GM12891 (cell line): Measurements from ENCODE around the gene ZNF296.

Experiments used
- DNase-seq: peaks from one replicate; pipeline ENCODE4 v3.0.0; 2011; ENCODE audit warnings: low spot score; ENCODE audit not compliant: insufficient read length
- FAIRE-seq: peaks from 2 replicates; lab custom pipeline; 2011; peaks lifted over from hg19 to GRCh38; lab: Jason Lieb, UNC
- PAX5 ChIP-seq: IDR thresholded peaks from 2 replicates; pipeline ENCODE4 v1.6.1; 2011; ENCODE audit warnings: low read length, moderate library complexity, mild to moderate bottlenecking; ENCODE audit not compliant: insufficient read depth, severe bottlenecking
- POLR2A ChIP-seq: IDR thresholded peaks from 2 replicates; pipeline ENCODE4 v1.6.1; 2011; ENCODE audit warnings: low read depth, low read length, control low read depth
- POLR2AphosphoS5 ChIP-seq: IDR thresholded peaks from 2 replicates; pipeline ENCODE4 v1.6.1; 2011; ENCODE audit warnings: low read depth, low read length, control low read depth
- POU2F2 ChIP-seq: IDR thresholded peaks from 2 replicates; pipeline ENCODE4 v1.6.1; 2011; ENCODE audit warnings: low read depth, mild to moderate bottlenecking, control low read depth, low read length, moderate library complexity
- SPI1 ChIP-seq: IDR thresholded peaks from 2 replicates; pipeline ENCODE4 v1.6.1; 2011; ENCODE audit warnings: low read depth, low read length, control low read depth
- TAF1 ChIP-seq: IDR thresholded peaks from 2 replicates; pipeline ENCODE4 v1.6.1; 2011; ENCODE audit warnings: low read depth, low read length, control low read depth

Gene ZNF296

GRCh38 chr19:45097776-45098520, 21.7 kb upstream of the ZNF296 start:
- FAIRE-seq (no peak), DNase-seq (no peak)
- TF ChIP-seq SPI1 (no peak), POLR2A (no peak), POU2F2 (no peak), PAX5 (no peak), TAF1 (no peak), POLR2AphosphoS5 (no peak)

DNA sequence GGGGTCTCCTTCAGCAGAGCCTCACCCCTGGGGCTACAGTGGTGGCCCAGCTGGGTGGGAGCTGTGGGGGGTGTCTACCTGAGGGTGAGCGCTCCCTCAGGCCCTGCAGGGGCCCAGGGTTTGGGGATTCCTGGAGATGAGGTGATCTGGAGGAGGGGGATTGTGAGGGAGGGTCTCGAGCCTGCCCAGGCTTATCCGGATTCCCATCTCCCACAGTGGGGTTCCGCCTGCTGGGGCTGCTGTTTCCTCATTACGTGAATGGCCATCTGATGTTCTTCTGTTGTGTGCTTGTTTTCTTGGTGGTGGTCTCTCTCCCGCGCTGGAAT, 21.1 kb upstream of the ZNF296 start:
- FAIRE-seq (no peak), DNase-seq (no peak)
- no peak for TF ChIP-seq SPI1
- TF ChIP-seq TAF1: no peak
- TF ChIP-seq POU2F2: no peak
- TF ChIP-seq POLR2A: no peak

GRCh38 chr19:45096700-45097099, 20.4 kb upstream of the ZNF296 start:
- DNase-seq (no peak), FAIRE-seq (no peak)
- no peak for TF ChIP-seq TAF1
- TF ChIP-seq PAX5: no peak
- no peak for TF ChIP-seq POLR2A

- TF ChIP-seq POLR2A: no peak
- no peak for TF ChIP-seq PAX5
- no peak for TF ChIP-seq POLR2AphosphoS5
- no peak for TF ChIP-seq POU2F2
- TF ChIP-seq TAF1: no peak
- no peak for TF ChIP-seq SPI1
- no peak for DNase-seq
- no peak for FAIRE-seq
Observed at GRCh38 chr19:45095496-45096413, 19.5 kb upstream of the ZNF296 start.

DNA sequence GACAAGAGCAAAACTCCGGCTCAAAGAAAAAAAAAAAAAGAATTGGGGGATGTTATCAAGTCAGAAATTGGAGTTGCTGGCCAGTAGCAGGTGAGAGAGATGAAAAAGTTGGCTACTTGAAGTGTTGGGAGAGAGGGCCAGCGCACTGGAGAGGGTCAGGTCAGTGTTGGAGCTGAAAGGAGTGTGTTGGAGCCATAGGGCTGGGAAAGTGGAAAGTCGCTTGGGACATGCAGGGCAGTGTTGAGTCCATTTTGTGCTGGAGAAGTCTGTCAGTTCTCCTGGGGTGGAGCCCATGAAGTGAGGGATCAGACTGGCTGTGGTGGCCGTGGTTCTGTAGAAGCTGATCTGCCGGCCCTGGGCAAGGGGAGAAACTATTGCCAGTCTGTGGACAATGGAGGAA, 18.4 kb upstream of the ZNF296 start:
- DNase-seq: no peak
- TF ChIP-seq POLR2AphosphoS5 (no peak), TAF1 (no peak), SPI1 (no peak), POLR2A (no peak), POU2F2 (no peak), PAX5 (no peak)
- no peak for FAIRE-seq

DNA sequence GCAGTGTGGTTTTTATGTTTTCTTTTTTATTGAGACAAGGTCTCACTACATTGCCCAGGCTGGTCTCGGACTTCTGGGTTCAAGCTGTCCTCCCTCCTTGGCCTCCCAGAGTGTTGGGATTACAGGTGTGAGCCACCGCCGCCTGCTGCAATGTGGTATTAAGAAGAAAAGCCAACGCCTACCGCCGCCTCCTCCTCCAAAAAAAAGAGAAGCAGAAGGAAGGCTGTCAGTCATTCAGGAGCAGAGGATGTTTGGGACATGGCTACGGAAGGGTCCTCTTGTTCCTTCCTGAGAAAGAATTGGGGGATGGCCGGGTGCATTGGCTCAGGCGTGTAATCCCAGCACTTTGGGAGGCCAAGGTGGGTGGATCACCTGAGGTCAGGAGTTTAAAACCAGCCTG, 17.9 kb upstream of the ZNF296 start:
- no peak for FAIRE-seq
- no peak for DNase-seq
- TF ChIP-seq SPI1: no peak

GRCh38 chr19:45092747-45093678, 16.7 kb upstream of the ZNF296 start, which contains the start of gene PPP1R37:
PPP1R37 (plus strand) TSS chr19:45093179; CDS start chr19:45093326, 147 bp downstream.
- DNase-seq: peak; percentile 95
- peak; percentile 98 for FAIRE-seq

GRCh38 chr19:45091031-45091923, 15.0 kb upstream of the ZNF296 start:
- TF ChIP-seq TAF1 (no peak), POLR2A (peak; percentile 85), POU2F2 (no peak), POLR2AphosphoS5 (peak; percentile 84), SPI1 (peak; percentile 89), PAX5 (peak; percentile 86)
- DNase-seq (peak; percentile 90), FAIRE-seq (peak; percentile 99)

More at GRCh38 chr19:45092747-45093678, 16.7 kb upstream of the ZNF296 start, which contains the start of gene PPP1R37:
- TF ChIP-seq POLR2A (no peak), POU2F2 (peak; percentile 94), SPI1 (no peak), PAX5 (peak; percentile 5), TAF1 (no peak; the same call in 1 of the 2 replicates)
